Measurements from ENCODE around the gene EIF4E1B. TPM values are rescaled to one million over a fixed set of nuclear protein-coding genes. Genes with fewer than 3 reads are reported as not detected.

Gene EIF4E1B
- polyA plus RNA-seq, 4 donors = 0.08 TPM; not detected in 3

- DNase-seq (ENCODE audit: low read depth in 4 of 4, low spot score in 3 of 4) = peak; percentile 45 to 73 (median 60)
Observed at GRCh38 chr5:176660860-176661641, 30.6 kb downstream of the EIF4E1B start.

- no peak for DNase-seq (ENCODE audit: low read depth in 4 of 4, low spot score in 3 of 4)
Observed at GRCh38 chr5:176661676-176662075, 31.2 kb downstream of the EIF4E1B start.

- DNase-seq (ENCODE audit: low read depth in 4 of 4, low spot score in 3 of 4) = no peak
Observed at GRCh38 chr5:176662371-176663333, 32.2 kb downstream of the EIF4E1B start.

- DNase-seq (ENCODE audit: low read depth in 4 of 4, low spot score in 3 of 4) = no peak
Observed at GRCh38 chr5:176663566-176663965, 33.1 kb downstream of the EIF4E1B start.

GRCh38 chr5:176664479-176664878 is 34.0 kb downstream of the EIF4E1B start:
- DNase-seq (ENCODE audit: low read depth in 4 of 4, low spot score in 3 of 4) = no peak

- no peak for DNase-seq (ENCODE audit: low read depth in 4 of 4, low spot score in 3 of 4)
Observed at GRCh38 chr5:176664886-176665285, 34.4 kb downstream of the EIF4E1B start.

- DNase-seq (ENCODE audit: low read depth in 4 of 4, low spot score in 3 of 4) = no peak
Observed at GRCh38 chr5:176665517-176665916, 35.0 kb downstream of the EIF4E1B start.

- DNase-seq (ENCODE audit: low read depth in 4 of 4, low spot score in 3 of 4) = no peak
Observed at GRCh38 chr5:176667637-176668036, 37.2 kb downstream of the EIF4E1B start.

- no peak for DNase-seq (ENCODE audit: low read depth in 4 of 4, low spot score in 3 of 4)
Observed at GRCh38 chr5:176670449-176670848, 40.0 kb downstream of the EIF4E1B start.

- no peak for DNase-seq (ENCODE audit: low read depth in 4 of 4, low spot score in 3 of 4)
Observed at GRCh38 chr5:176671399-176671798, 40.9 kb downstream of the EIF4E1B start.

GRCh38 chr5:176671890-176672747 is 41.6 kb downstream of the EIF4E1B start:
- no peak for DNase-seq (ENCODE audit: low read depth in 4 of 4, low spot score in 3 of 4)

GRCh38 chr5:176673651-176674583 is 43.4 kb downstream of the EIF4E1B start:
- no peak for DNase-seq (ENCODE audit: low read depth in 4 of 4, low spot score in 3 of 4)

- DNase-seq (ENCODE audit: low read depth in 4 of 4, low spot score in 3 of 4) = no peak
Observed at GRCh38 chr5:176674799-176675198, 44.3 kb downstream of the EIF4E1B start.

- DNase-seq (ENCODE audit: low read depth in 4 of 4, low spot score in 3 of 4) = no peak
Observed at GRCh38 chr5:176675676-176676360, 45.3 kb downstream of the EIF4E1B start.

- DNase-seq (ENCODE audit: low read depth in 4 of 4, low spot score in 3 of 4) = no peak
Observed at GRCh38 chr5:176676361-176676824, 45.9 kb downstream of the EIF4E1B start.

- no peak for DNase-seq (ENCODE audit: low read depth in 4 of 4, low spot score in 3 of 4)
Observed at GRCh38 chr5:176677209-176677939, 46.9 kb downstream of the EIF4E1B start.

- no peak for DNase-seq (ENCODE audit: low read depth in 4 of 4, low spot score in 3 of 4)
Observed at GRCh38 chr5:176678584-176678983, 48.1 kb downstream of the EIF4E1B start.

All from right renal pelvis (tissue), 4 donors.